ENCODE data around the gene LTBP1. TPM values are rescaled to one million over a fixed set of nuclear protein-coding genes. Genes with fewer than 3 reads are reported as not detected.
A peak's percentile ranks its signal among the peaks of the same experiment; 100 is the strongest.

LTBP1 gene
- total and polyA plus RNA-seq, 12 donors: 6.2 to 47.2 (median 15.5) TPM

- TF ChIP-seq CTCF (IDR thresholded peaks at IDR 0.05): no peak
- no peak for TF ChIP-seq POLR2A (IDR thresholded peaks at IDR 0.05)
- intact Hi-C loops (cut with DNase I): no loop called here
- Histone ChIP-seq H3K27me3 (no peaks in the 10 kb centered on the region), H3K36me3 (replicated peaks in 1 of 2) (no peaks in the 10 kb centered on the region), H3K4me3 (no peak overlapping the region), H3K9me3 (replicated peaks in 1 of 3) (no peaks in the 10 kb centered on the region), H3K27ac (peak overlapping the region in 1 of 5 donors; percentile 38), H3K4me1 (replicated peaks in 1 of 2) (peaks cover 8 to 23% of the 10 kb centered on the region in 2 donors)
- DNase-seq: no peak
- 93 to 98% (median 97%) methylated on average over 3 of the region's 3 CpGs for WGBS, 4 donors
These were observed 269.2 kb downstream of the LTBP1 start for GRCh38 chr2:33215983-33216382.

GRCh38 chr2:33216508-33217182 lies 269.9 kb downstream of the LTBP1 start:
- no peaks in the 10 kb centered on the region for H3K27me3 ChIP-seq
- TF ChIP-seq CTCF (IDR thresholded peaks at IDR 0.05): no peak
- no peak for TF ChIP-seq POLR2A (IDR thresholded peaks at IDR 0.05)
- H3K27ac ChIP-seq: peak overlapping the region in 2 of 5 donors; percentile 19 to 38
- no peaks in the 10 kb centered on the region for H3K36me3 ChIP-seq (replicated peaks in 1 of 2)
- intact Hi-C loops (cut with DNase I): no loop called here
- H3K4me1 ChIP-seq (replicated peaks in 1 of 2): peaks cover 8 to 26% of the 10 kb centered on the region in 2 donors
- no peaks in the 10 kb centered on the region for H3K9me3 ChIP-seq (replicated peaks in 1 of 3)
- H3K4me3 ChIP-seq: no peak overlapping the region
- DNase-seq: peak; percentile 53 to 84 (median 71)
- WGBS, 4 donors: 34 to 48% (median 42%) methylated on average over 3 of the region's 3 CpGs

- H3K36me3 ChIP-seq (replicated peaks in 1 of 2): no peaks in the 10 kb centered on the region
- TF ChIP-seq CTCF (IDR thresholded peaks at IDR 0.05): no peak
- TF ChIP-seq POLR2A (IDR thresholded peaks at IDR 0.05): no peak
- intact Hi-C loops (cut with DNase I): no loop called here
- H3K27ac ChIP-seq: peak overlapping the region in 1 of 5 donors; percentile 19
- H3K4me3 ChIP-seq: no peak overlapping the region
- H3K9me3 ChIP-seq (replicated peaks in 1 of 3): no peaks in the 10 kb centered on the region
- no peak for DNase-seq
- H3K27me3 ChIP-seq: no peaks in the 10 kb centered on the region
- H3K4me1 ChIP-seq (replicated peaks in 1 of 2): peaks cover 8 to 26% of the 10 kb centered on the region in 2 donors
- 75 to 87% (median 83%) methylated on average over 3 of the region's 3 CpGs for WGBS, 4 donors
These were observed 270.7 kb downstream of the LTBP1 start for GRCh38 chr2:33217406-33217805.

- 86 to 91% (median 88%) methylated on average over 4 of the region's 4 CpGs for WGBS, 4 donors
- intact Hi-C loops (cut with DNase I): no loop called here
- no peaks in the 10 kb centered on the region for H3K36me3 ChIP-seq (replicated peaks in 1 of 2)
- no peaks in the 10 kb centered on the region for H3K9me3 ChIP-seq (replicated peaks in 1 of 3)
- DNase-seq: no peak
- TF ChIP-seq POLR2A (IDR thresholded peaks at IDR 0.05) (no peak), CTCF (IDR thresholded peaks at IDR 0.05) (no peak)
- H3K4me1 ChIP-seq (replicated peaks in 1 of 2): peaks cover 8 to 26% of the 10 kb centered on the region in 2 donors
- no peaks in the 10 kb centered on the region for H3K27me3 ChIP-seq
- peak overlapping the region in 1 of 5 donors; percentile 53 for H3K27ac ChIP-seq
- no peak overlapping the region for H3K4me3 ChIP-seq
These were observed 272.4 kb downstream of the LTBP1 start for GRCh38 chr2:33219114-33219513.

Measured in adrenal gland (tissue), 12 donors.